Karpas-422 (cell line): Measurements from ENCODE around the gene SEL1L3. TPM values are rescaled to one million over a fixed set of nuclear protein-coding genes. Genes with fewer than 3 reads are reported as not detected.

Experiments used
- DNase-seq: peaks from one replicate; pipeline ENCODE4 v3.0.0-alpha.2; 2015
- H2AFZ ChIP-seq: fragments of 200-600 bp; sonication (generic); 2 replicates; pipeline ENCODE4 v1.6.1; 2014; ENCODE audit warnings: antibody characterized with exemption, low read length, mixed read lengths
- H3K27ac ChIP-seq: fragments of 200-600 bp; sonication (generic); 2 replicates; pipeline ENCODE4 v1.5.1; 2014; ENCODE audit warnings: mild to moderate bottlenecking, low read length, moderate library complexity
- H3K27me3 ChIP-seq: fragments of 200-600 bp; sonication (generic); 2 replicates; pipeline ENCODE4 v1.6.1; 2014; ENCODE audit warnings: low read length, mixed read lengths
- H3K36me3 ChIP-seq: fragments of 200-600 bp; sonication (generic); 2 replicates; pipeline ENCODE4 v1.6.1; 2014; ENCODE audit warnings: low read length, mixed read lengths; ENCODE audit not compliant: insufficient read depth
- H3K4me1 ChIP-seq: fragments of 200-600 bp; sonication (generic); 2 replicates; pipeline ENCODE4 v1.6.1; 2014; ENCODE audit warnings: mild to moderate bottlenecking, low read length, mixed read lengths
- H3K4me2 ChIP-seq: fragments of 200-600 bp; sonication (generic); 2 replicates; pipeline ENCODE4 v1.6.1; 2014; ENCODE audit warnings: low read length, low read depth, mild to moderate bottlenecking; ENCODE audit not compliant: poor library complexity, severe bottlenecking
- H3K4me3 ChIP-seq: fragments of 200-600 bp; sonication (generic); 2 replicates; pipeline ENCODE4 v1.5.1; 2014; ENCODE audit warnings: mild to moderate bottlenecking, antibody characterized with exemption, low read length, mixed read lengths
- H3K79me2 ChIP-seq: fragments of 200-600 bp; sonication (generic); 2 replicates; pipeline ENCODE4 v1.6.1; 2014; ENCODE audit warnings: mild to moderate bottlenecking, low read length, mixed read lengths
- H3K9ac ChIP-seq: fragments of 200-600 bp; sonication (generic); 2 replicates; pipeline ENCODE4 v1.6.0; 2014; ENCODE audit warnings: low read length
- H3K9me2 ChIP-seq: fragments of 200-600 bp; sonication (generic), shearing (Covaris generic); replicated peaks from 2 replicates; pipeline ENCODE4 v1.6.0; 2014; ENCODE audit warnings: mild to moderate bottlenecking, low read length, moderate library complexity; ENCODE audit not compliant: insufficient read depth
- H3K9me3 ChIP-seq: fragments of 300-700, 200-600 bp; sonication (generic); 2 replicates; pipeline ENCODE4 v1.6.1; 2014; ENCODE audit warnings: low read length, mixed read lengths
- H4K20me1 ChIP-seq: fragments of 200-600 bp; sonication (generic); 2 replicates; pipeline ENCODE4 v1.6.1; 2014; ENCODE audit warnings: mild to moderate bottlenecking, antibody characterized with exemption, low read length, low read depth; ENCODE audit not compliant: insufficient read depth
- total RNA-seq: library from RNA; depleted of rRNA; stranded (reverse); fragments of >200 nt; shearing (Covaris generic); gene quantifications from 2 replicates; pipeline ENCODE4 v1.2.3, GENCODE V29; 2014; ENCODE audit warnings: low replicate concordance

SEL1L3 gene
- total RNA-seq, 1 experiment from 2014 or later, result 271 TPM

- Histone ChIP-seq H3K9me3 (no peaks in the 10 kb centered on the region), H4K20me1 (no peaks in the 10 kb centered on the region), H3K79me2 (peaks cover 24% of the 10 kb centered on the region), H2AFZ (no peak overlapping the region), H3K27me3 (no peaks in the 10 kb centered on the region), H3K36me3 (peaks cover 69% of the 10 kb centered on the region), H3K4me1 (peaks cover 35% of the 10 kb centered on the region), H3K9me2 (no peaks in the 10 kb centered on the region), H3K27ac (no peak overlapping the region), H3K4me2 (no peak overlapping the region), H3K4me3 (no peak overlapping the region), H3K9ac (no peak overlapping the region)
- DNase-seq, result no peak
Measured at GRCh38 chr4:25795566-25796454, 67.0 kb downstream of the SEL1L3 start.

GRCh38 chr4:25795091-25795490 is 67.7 kb downstream of the SEL1L3 start:
- Histone ChIP-seq H3K4me1 (peaks cover 40% of the 10 kb centered on the region), H3K79me2 (peaks cover 26% of the 10 kb centered on the region), H3K4me3 (no peak overlapping the region), H3K36me3 (peaks cover 68% of the 10 kb centered on the region), H2AFZ (no peak overlapping the region), H3K9me3 (no peaks in the 10 kb centered on the region), H3K9ac (no peak overlapping the region), H3K27ac (no peak overlapping the region), H3K4me2 (no peak overlapping the region), H4K20me1 (no peaks in the 10 kb centered on the region), H3K27me3 (no peaks in the 10 kb centered on the region), H3K9me2 (no peaks in the 10 kb centered on the region)
- no peak for DNase-seq

GRCh38 chr4:25792876-25793275 is 69.9 kb downstream of the SEL1L3 start:
- DNase-seq, result no peak
- no peaks in the 10 kb centered on the region for H3K9me3 ChIP-seq
- H3K4me2 ChIP-seq, result no peak overlapping the region
- no peaks in the 10 kb centered on the region for H3K27me3 ChIP-seq
- peaks cover 50% of the 10 kb centered on the region for H3K4me1 ChIP-seq
- H3K9ac ChIP-seq, result no peak overlapping the region
- no peak overlapping the region for H2AFZ ChIP-seq
- peaks cover 22% of the 10 kb centered on the region for H3K79me2 ChIP-seq
- H3K27ac ChIP-seq, result peak overlapping the region; percentile 5; the same call in 1 of the 2 replicates
- H3K9me2 ChIP-seq, result no peaks in the 10 kb centered on the region
- H3K36me3 ChIP-seq, result peaks cover 72% of the 10 kb centered on the region
- H4K20me1 ChIP-seq, result no peaks in the 10 kb centered on the region
- no peak overlapping the region for H3K4me3 ChIP-seq

GRCh38 chr4:25792200-25792791 is 70.5 kb downstream of the SEL1L3 start:
- Histone ChIP-seq H3K4me2 (no peak overlapping the region), H3K4me3 (no peak overlapping the region), H4K20me1 (no peaks in the 10 kb centered on the region), H3K9ac (no peak overlapping the region), H3K79me2 (peaks cover 22% of the 10 kb centered on the region), H3K36me3 (peaks cover 71% of the 10 kb centered on the region), H3K9me2 (no peaks in the 10 kb centered on the region), H3K27me3 (no peaks in the 10 kb centered on the region), H3K9me3 (no peaks in the 10 kb centered on the region), H2AFZ (no peak overlapping the region), H3K27ac (peak overlapping the region; percentile 5; the same call in 1 of the 2 replicates), H3K4me1 (peaks cover 53% of the 10 kb centered on the region)
- DNase-seq, result peak; percentile 81

GRCh38 chr4:25790024-25790423 is 72.8 kb downstream of the SEL1L3 start:
- H3K4me3 ChIP-seq, result no peak overlapping the region
- no peaks in the 10 kb centered on the region for H3K9me2 ChIP-seq
- no peak overlapping the region for H3K4me2 ChIP-seq
- peaks cover 74% of the 10 kb centered on the region for H3K36me3 ChIP-seq
- peaks cover 66% of the 10 kb centered on the region for H3K4me1 ChIP-seq
- no peak for DNase-seq
- no peaks in the 10 kb centered on the region for H3K27me3 ChIP-seq
- no peaks in the 10 kb centered on the region for H4K20me1 ChIP-seq
- peaks cover 16% of the 10 kb centered on the region for H3K79me2 ChIP-seq
- no peak overlapping the region for H2AFZ ChIP-seq
- peak overlapping the region; percentile 46 for H3K27ac ChIP-seq
- H3K9me3 ChIP-seq, result no peaks in the 10 kb centered on the region
- H3K9ac ChIP-seq, result no peak overlapping the region

- Histone ChIP-seq H2AFZ (no peak overlapping the region), H3K36me3 (peaks cover 80% of the 10 kb centered on the region), H3K27ac (no peak overlapping the region), H3K9me2 (no peaks in the 10 kb centered on the region), H3K4me2 (no peak overlapping the region), H3K9me3 (no peaks in the 10 kb centered on the region), H3K9ac (no peak overlapping the region), H3K79me2 (peaks cover 16% of the 10 kb centered on the region), H3K4me3 (no peak overlapping the region), H3K27me3 (no peaks in the 10 kb centered on the region), H3K4me1 (peaks cover 59% of the 10 kb centered on the region), H4K20me1 (no peaks in the 10 kb centered on the region)
- no peak for DNase-seq
Measured at GRCh38 chr4:25788703-25789238, 74.0 kb downstream of the SEL1L3 start.

GRCh38 chr4:25786497-25787065 is 76.2 kb downstream of the SEL1L3 start:
- Histone ChIP-seq H3K9me3 (no peaks in the 10 kb centered on the region), H4K20me1 (no peaks in the 10 kb centered on the region), H3K36me3 (peaks cover 90% of the 10 kb centered on the region), H3K27ac (0 out of 2 replicates have a peak overlapping the region, but pooled peaks have one; percentile 15), H3K4me2 (no peak overlapping the region), H3K4me3 (no peak overlapping the region), H3K27me3 (no peaks in the 10 kb centered on the region), H3K9ac (no peak overlapping the region), H3K79me2 (peaks cover 14% of the 10 kb centered on the region), H2AFZ (no peak overlapping the region), H3K9me2 (no peaks in the 10 kb centered on the region), H3K4me1 (peaks cover 38% of the 10 kb centered on the region)
- no peak for DNase-seq

- Histone ChIP-seq H3K27ac (no peak overlapping the region), H3K9me3 (no peaks in the 10 kb centered on the region), H2AFZ (no peak overlapping the region), H3K27me3 (no peaks in the 10 kb centered on the region), H3K9me2 (no peaks in the 10 kb centered on the region), H4K20me1 (no peaks in the 10 kb centered on the region), H3K4me2 (no peak overlapping the region), H3K4me3 (no peak overlapping the region), H3K4me1 (peaks cover 19% of the 10 kb centered on the region), H3K9ac (no peak overlapping the region), H3K36me3 (peaks cover 90% of the 10 kb centered on the region), H3K79me2 (0 out of 2 replicates have a peak, but pooled peaks cover 9% of the 10 kb centered on the region)
- no peak for DNase-seq
Measured at GRCh38 chr4:25783943-25784342, 78.8 kb downstream of the SEL1L3 start.
